NCI-H69 (cell line): ENCODE measurements around the gene ADAM15.

Experiments
- DNase-seq: peaks from one replicate; lab custom pipeline; 2025; lab: John Stamatoyannopoulos, UW

The ADAM15 gene

DNA sequence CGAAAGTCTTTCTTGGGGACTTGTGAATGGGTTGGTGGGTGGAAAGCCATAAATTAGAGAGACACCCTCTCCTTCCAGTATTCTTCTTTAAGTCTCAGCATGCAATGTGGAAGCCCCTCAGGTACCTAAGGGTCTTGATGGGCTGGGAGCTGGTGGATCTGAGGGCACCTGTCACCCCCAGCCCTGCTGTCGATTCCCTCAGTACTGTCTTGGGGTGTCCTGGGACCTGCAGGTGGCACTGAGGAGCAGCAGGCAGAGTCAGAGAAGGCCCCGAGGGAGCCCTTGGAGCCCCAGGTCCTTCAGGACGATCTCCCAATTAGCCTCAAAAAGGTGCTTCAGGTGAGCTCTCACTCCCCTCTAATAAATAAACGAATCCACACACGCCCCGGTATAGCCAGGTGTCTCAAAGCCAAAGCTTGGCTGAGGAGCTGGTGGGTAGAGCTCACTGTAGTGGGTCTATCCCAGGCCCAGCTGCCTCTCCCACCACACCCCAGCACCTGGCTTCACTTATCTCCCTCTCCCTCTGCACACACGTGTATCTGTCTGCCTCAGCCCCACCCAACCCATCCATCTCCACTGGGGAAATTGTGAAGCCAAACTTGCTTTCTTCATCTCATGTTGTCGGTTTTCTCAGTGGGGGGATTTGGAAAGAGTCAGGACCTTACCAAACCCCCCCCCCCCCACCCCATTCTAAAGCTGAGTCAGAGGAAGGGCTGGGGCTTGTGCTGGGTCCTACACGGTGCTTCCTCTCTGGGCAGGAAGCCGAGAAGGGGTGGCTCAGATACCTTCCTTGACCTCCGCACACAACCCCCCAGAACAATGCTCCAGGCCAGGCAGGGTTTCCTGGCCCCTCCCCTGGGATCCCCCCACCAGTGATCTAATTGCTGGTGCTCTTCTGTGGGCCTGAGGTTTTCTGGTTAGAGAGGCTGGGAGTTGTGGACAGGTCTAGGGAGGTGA is 1.6 kb downstream of the ADAM15 start:
- DNase-seq, result peak; percentile 40

DNA sequence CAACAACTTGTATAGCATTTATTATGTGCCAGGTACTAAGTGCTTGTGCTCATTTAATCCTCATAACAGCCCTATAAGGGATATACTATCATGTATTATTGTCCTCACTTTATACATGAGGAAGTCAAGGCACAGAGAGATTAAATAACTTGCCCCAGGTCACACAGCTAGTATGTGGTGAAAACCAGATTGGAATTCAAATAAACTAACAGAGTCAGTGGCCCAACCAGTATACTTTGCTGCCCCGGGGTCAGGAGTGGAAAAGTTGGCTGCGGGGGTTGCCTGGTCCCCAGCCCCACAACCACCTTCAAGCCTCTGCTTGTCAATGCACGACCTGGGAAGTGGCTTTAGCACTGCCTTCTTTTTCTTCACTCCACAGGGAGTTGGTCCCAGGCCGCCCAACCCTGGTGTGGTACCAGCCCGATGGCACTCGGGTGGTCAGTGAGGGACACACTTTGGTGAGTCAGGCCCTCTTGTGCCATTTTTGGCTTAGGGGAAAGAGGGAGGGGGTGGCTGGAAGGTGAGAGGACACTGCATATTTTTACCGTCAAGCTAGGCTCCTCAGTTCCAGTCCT is 2.5 kb downstream of the ADAM15 start:
- DNase-seq, result no peak

DNA sequence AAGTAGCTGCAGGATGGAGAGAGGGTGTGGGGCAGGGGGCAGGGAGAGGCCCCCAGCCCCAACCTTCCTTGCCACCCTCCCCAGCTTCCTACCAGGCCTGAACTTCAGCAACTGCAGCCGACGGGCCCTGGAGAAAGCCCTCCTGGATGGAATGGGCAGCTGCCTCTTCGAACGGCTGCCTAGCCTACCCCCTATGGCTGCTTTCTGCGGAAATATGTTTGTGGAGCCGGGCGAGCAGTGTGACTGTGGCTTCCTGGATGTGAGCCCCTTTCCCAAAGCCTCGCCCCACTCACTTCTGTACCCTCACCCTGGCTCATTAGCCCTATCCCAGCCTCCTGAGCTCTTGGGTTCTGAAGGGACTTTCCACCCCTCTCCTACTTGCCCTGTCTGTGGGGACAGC is 6.0 kb downstream of the ADAM15 start:
- no peak for DNase-seq

DNA sequence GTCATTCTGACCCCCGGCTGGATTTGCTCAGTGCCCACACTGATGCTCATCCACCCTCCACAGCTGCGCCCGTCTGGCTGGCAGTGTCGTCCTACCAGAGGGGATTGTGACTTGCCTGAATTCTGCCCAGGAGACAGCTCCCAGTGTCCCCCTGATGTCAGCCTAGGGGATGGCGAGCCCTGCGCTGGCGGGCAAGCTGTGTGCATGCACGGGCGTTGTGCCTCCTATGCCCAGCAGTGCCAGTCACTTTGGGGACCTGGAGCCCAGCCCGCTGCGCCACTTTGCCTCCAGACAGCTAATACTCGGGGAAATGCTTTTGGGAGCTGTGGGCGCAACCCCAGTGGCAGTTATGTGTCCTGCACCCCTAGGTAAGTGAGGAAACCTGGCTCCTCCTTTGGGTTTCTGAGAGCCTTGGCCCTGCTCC is 6.7 kb downstream of the ADAM15 start:
- no peak for DNase-seq

DNA sequence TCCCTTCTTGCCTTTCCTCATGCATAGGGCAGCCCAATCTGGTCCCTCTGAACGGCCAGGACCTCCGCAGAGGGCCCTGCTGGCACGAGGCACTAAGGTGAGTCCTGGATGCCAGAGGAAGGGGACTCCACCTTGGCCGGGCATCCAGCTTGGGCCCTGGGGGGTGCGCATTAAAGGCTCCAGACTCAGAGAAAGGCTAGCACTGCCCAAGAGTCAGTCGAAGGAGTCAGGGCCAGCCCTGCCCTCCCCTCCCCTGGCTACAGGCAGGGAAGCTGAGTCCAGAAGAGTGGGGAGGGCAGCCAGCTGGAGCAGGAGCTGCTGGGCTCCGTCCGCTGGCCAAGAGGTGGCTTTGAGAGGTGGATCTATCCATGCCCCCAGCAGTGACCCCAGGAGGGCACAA is 9.6 kb downstream of the ADAM15 start:
- DNase-seq, result no peak

DNA sequence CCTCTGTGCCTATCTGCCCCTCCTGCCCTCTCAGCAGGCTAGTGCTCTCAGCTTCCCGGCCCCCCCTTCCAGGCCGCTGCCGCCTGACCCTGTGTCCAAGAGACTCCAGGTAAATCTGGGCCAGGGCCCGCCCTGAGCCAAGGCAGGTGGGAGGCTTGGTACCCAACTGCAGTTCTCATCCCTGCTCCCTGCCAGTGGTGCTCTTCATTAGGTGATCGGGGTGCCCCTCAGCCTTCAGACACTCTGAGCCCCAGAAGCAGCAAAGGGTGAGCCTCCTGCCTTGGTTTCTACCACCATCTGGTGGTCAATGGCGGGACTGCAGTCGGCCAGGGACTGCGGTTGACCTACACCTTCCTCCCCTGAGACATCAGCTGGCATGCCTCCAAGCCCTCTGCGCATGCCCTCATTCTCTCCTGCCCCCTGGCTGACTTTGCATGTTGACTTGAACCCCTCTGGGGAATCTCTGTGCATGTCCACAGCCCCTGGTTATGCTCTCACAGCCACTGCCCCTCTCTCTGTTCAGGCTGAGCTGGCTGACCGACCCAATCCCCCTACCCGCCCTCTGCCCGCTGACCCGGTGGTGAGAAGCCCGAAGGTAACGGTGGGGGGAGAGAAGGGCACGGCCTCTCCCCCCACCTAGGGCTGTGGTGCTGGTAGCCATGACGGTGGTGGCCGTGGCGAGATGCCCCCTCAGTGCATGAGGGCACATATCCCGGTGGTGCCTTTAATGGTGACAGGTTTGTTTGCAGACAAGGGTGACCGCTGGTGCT is 10.4 kb downstream of the ADAM15 start:
- peak; percentile 95 for DNase-seq

DNA sequence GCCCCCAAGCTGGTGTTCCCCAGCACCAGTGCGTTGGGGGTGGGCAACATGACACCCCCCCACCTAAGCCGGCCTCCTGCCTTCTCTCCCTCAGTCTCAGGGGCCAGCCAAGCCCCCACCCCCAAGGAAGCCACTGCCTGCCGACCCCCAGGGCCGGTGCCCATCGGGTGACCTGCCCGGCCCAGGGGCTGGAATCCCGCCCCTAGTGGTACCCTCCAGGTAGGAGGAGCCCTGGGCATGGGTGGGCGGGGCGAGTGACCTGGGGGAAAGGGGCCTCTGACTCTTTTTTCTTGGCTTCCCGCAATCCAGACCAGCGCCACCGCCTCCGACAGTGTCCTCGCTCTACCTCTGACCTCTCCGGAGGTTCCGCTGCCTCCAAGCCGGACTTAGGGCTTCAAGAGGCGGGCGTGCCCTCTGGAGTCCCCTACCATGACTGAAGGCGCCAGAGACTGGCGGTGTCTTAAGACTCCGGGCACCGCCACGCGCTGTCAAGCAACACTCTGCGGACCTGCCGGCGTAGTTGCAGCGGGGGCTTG is 11.1 kb downstream of the ADAM15 start:
- DNase-seq, result peak; percentile 69

DNA sequence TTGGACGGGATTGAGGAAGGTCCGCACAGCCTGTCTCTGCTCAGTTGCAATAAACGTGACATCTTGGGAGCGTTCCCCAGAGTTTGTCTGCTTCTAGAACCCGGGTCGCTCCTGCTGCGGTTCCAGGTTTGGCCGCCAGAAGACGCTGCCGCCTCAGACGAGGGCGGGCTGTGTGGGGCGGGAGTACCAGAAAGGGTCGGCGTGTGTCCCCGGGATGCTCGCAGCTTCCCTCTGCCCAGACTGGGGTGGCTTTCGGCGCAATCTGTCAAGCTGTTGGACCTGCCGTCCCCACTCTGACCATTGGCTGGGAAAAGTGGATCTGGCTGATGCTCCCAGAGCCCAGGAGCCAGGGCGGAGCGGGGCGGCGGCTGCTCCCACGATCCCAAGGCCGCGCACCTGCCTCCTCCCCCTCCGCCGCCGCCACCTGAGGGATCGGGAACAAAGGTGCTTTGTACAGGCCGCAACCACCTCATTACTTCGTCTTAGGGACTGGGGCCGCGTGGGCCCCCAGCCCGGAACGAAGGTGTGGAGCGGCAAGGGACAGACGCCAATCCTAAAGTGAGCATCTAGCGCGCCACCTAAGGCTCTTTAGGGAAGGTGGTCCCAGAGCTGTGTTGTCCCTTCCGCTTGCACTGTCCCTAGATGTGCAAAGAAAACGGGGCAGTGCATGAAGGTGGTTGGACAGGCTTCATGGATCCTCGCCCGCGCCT is 11.7 kb downstream of the ADAM15 start:
- peak; percentile 84 for DNase-seq

DNA sequence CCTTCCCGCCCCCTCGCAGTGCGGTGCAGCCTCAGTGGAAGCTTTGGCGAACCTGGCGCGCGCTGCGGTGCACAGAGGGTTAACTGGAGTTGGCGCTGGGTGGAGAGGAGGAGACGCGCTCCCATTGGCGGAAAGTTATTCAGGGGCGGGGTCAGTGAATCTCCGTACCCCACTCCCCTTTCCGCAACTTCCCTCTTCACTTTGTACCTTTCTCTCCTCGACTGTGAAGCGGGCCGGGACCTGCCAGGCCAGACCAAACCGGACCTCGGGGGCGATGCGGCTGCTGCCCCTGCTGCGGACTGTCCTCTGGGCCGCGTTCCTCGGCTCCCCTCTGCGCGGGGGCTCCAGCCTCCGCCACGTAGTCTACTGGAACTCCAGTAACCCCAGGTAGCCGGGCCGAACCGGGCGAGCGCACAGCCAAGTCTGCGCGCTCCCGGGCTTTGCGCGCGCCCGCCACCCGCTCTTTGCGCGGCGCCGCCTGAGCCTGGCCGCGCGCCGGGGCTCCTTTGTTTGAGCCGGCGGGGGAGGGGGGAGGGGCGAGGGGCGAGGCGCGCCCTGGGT is 12.5 kb downstream of the ADAM15 start, which contains the start of gene EFNA4:
TSS of gene EFNA4 (plus strand) at position 191 of the 561 bp plus-strand sequence. CDS start at position 275, 84 bp downstream.
- DNase-seq, result peak; percentile 90

DNA sequence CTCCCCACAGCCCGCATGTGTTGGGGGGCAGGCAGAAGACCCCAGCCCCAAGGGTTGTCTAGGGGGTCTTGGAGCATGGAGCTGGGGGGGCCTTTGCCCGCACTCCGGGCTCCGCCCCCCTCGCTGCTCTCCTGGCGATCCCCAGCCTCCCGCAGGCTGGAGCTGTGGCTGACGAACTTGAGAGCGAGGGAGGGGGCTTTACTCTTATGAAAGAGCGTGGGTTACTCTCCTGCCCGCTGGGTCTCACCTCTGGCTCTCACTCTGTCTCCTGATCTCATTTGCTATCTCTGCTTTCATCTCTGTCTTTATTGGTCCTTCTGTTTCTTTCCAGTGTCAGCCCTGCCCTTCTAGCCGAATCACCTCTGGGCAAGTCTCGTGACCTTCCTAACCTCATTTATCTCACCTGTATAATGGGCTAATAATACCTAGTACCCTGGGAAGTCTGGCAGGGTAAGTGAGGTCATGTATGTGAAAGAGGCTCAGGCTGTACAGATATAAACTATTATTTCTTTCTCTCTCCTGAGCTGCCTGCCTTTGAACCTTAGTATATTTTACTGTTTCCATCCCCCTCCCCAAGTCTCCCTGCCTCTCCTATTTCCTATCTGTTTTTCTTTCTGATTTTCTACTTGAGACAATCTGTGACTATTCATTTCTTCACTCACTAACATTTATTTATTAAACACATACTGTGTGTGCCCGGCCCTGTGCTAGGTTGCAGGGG is 13.2 kb downstream of the ADAM15 start:
- peak; percentile 76 for DNase-seq

DNA sequence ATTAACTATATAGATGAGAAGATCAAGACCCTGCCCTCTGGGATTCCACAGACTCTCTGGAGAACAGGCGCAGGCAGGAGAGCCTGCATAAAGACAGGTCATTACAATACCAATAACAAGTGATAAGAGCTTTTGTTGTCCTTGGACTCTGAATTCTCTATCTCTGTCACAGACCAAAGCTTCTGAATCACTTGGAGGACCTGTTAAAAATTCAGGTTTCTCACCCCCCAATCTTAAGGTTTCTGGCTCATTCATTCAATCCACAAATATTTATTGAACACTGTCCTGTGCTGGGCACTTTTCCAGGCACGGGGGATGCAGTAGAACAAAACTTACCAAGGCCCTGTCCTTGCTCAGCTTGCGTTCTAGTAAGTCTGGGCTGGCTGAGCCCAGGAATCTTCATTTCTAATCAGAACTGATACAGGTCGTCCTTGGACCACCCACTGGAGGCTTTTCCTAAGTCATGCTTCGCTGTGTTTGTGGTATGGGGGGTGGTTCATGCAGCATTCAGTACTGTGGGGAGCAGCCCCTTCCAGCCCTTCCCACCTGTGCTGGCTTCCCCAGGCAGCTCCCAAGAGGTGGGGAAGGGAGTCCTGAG is 13.8 kb downstream of the ADAM15 start:
- no peak for DNase-seq

DNA sequence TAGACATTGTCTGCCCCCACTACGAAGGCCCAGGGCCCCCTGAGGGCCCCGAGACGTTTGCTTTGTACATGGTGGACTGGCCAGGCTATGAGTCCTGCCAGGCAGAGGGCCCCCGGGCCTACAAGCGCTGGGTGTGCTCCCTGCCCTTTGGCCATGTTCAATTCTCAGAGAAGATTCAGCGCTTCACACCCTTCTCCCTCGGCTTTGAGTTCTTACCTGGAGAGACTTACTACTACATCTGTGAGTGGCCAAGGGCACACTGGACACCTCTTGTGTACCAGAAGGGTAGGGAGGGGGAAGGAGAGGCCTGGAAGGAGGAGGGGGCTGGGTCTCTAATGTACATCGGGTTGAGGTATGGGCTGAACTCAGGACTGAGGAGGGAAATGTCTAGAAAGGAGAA is 15.7 kb downstream of the ADAM15 start:
- no peak for DNase-seq

DNA sequence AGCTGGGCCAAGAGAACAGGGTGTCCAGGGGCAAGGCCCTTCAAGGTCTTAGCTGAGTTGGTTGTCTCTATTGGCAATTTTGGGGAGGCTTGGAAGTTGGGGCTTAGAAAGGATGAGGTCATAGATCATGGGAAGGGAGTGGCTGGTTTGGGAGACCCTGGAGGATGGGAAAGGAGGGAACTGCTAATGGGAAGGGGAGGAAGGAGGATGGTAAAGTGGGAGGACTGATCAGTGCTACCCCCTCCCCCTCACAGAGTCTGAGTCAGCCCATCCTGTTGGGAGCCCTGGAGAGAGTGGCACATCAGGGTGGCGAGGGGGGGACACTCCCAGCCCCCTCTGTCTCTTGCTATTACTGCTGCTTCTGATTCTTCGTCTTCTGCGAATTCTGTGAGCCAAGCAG is 17.5 kb downstream of the ADAM15 start:
- peak; percentile 25 for DNase-seq

DNA sequence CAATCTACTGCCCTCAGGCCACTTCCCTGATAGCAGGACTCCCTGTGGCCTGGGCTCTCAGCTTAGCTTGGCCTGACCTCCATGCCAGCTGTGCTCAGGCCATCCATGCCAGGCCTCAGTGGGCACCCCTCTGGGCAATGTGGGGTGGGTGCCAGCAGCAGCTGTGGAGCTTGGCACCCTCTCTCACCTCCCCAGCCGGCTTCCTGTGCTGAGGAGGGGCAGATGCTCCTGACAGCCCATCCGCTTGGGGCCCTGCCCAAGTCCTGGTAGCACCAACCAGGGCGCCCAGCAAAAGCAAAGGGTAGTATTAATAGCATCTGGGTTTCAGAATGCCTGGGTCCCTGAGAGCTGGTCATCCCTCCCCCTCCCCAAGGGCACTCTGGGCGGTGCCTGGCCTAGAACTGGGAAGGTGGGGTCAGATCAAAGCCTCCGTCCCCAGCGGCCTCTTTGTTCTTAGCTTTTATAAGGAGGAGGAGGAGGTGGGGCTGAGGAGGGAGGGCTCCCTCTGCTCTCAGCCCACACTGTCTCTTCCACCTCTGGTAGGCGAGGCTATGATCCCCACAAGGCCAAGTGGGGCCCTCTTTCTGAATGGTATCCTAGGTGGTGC is 18.5 kb downstream of the ADAM15 start:
- peak; percentile 94 for DNase-seq

DNA sequence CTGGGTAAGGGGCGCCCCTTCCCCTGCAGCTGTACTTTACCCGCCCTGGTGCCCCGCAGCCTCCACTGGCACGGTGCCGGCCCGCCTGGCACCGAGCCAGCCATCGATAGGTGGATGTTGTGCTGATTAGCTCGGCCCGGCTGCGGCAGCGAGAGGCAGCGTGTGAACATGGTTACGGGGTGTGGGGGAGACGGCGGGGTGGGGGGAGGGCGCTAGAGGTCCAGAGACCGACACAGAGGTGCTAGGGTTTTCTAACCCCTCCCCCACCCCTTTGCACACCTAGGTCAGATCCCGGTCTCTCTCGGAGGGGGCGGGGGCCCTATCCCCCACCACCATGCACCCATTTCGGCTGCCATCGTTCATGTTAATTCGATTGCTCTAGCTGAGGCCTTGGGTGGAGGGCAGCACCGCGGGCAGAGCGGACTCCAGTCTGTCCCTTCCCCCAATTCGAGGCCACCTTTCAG is 19.1 kb downstream of the ADAM15 start:
- DNase-seq, result peak; percentile 89

DNA sequence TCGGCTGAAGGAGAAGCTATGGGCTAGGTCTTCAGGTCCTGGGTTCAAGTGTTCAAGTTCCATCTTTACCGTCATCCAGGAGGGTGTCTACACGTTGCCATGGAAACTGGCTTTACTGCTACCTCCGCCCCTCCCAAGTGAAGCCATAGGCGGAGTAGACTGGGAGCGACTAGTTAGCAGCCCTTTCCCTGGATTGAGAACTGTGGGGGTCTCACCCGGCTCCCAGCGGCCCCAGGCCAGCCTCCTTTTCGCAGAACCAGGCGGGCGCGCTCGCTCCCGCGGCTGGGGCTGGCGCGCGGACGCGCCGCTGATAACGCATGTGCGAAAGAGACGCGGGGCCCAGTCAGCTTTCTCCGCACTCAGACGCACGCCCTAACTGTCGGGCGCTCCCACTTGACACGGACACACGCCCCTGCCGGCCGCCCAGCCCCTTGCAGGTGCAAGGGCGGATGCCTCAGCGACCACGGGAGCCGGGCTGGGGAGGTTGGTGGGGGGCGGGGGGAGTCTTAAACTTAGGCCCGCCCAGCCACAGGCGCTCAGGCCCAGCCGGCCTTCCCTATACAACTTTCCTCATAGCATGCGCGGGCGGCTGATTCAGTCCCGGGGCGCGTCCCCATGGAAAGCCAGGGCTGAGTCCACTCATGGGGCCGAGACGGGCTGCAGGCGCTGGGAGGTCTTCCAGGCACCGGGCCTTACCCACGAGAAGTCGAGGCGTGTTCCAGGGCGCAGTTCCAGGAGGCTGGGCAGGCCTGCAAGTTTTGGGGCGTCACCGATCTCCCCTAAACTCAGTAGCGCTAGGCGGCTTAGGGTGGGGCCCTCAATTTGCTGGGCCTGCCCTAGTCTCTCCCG is 19.8 kb downstream of the ADAM15 start:
- DNase-seq, result peak; percentile 95

DNA sequence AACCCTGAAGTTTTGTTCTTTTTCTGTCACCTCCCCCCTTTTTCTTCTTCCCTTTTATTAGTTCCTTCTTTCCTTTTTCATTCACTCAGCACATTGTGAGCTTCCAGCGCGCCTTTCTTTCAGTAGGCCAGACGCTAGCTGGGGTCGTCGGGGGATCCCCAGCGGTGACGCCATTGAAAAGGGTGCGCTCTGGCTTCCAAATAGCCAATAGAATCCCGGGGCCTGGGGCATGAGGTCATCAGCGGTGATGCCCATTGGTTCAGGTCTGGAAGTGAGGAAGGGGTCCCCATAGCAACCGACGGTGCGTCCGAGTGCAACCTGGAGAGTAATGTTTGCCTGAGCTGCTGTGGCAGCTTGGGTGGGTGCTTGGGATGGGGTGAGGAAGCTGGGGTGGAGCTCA is 20.6 kb downstream of the ADAM15 start:
- peak; percentile 92 for DNase-seq

DNA sequence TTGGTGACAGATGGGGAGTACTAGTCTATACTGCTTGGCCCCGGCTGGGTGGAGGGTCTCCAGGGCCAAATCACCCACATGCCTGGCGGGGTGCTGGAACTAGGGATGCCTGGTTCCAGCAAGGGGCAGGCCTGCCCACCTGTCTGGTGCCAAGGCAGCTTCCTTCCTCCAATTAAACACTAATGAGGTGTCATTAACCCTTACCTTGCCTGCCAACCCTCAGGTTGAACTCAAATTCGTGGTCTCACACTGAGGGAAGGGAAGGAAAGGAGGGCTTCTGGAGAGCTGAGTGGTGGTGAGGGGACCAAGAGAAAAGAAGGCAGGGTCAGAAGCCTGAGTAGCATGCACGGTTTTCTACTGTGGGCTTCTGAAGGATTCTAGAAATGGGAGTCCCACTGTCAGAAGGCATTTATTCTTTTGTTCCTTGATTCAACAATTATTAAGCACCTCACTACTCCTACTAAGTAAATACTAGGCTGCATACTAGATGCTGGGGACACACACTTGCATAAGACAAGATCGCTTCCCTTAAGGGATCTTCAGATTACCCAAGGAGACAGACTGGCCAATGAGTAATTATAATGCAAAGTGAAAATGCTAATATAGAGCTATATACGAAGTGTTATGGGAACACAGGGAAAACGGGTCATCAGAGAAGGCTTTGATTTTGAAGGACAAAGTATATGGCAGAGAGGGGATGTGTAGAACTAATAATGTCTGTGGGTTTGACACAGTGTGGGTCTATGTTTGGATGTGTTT is 21.6 kb downstream of the ADAM15 start:
- DNase-seq, result peak; percentile 42
